ENCODE results near the gene C1QTNF7. TPM values are rescaled to one million over a fixed set of nuclear protein-coding genes. Genes with fewer than 3 reads are reported as not detected.

C1QTNF7 gene
- total RNA-seq, 4 donors from 2014 or later = 3.7 to 8.4 (median 3.7) TPM; not detected in 1

DNA sequence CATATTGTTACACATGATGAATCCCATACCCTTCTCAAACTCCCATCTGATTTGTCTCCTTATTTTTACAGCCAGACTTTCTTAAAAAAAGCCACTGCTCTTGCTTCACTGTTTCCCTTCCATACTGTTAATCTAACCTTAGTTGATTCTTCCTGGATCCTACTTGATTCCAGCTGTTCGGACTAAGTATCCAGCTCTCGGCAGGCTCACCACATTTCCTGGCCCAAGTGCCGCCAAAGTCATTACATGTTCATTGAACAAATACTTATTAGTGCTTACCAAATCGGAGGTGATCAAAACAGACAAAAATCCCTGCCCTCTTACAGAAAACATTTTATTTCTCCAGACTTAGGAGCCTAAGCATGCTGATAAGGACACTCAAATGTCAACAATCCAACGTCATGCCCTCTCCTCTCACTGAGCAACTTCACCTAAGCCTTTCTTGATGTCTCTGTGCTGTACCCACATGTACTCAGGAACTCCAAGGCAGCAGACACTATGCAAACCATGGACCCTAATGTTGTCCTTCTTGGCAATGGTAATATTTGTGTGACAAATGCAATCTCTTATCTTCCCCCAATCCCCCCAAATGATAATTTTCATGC, 45.1 kb upstream of the C1QTNF7 start:
- TF ChIP-seq, protein P1, sequence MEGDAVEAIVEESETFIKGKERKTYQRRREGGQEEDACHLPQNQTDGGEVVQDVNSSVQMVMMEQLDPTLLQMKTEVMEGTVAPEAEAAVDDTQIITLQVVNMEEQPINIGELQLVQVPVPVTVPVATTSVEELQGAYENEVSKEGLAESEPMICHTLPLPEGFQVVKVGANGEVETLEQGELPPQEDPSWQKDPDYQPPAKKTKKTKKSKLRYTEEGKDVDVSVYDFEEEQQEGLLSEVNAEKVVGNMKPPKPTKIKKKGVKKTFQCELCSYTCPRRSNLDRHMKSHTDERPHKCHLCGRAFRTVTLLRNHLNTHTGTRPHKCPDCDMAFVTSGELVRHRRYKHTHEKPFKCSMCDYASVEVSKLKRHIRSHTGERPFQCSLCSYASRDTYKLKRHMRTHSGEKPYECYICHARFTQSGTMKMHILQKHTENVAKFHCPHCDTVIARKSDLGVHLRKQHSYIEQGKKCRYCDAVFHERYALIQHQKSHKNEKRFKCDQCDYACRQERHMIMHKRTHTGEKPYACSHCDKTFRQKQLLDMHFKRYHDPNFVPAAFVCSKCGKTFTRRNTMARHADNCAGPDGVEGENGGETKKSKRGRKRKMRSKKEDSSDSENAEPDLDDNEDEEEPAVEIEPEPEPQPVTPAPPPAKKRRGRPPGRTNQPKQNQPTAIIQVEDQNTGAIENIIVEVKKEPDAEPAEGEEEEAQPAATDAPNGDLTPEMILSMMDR (IDR thresholded peaks at IDR 0.05) = no peak
- TF ChIP-seq POLR2A (IDR thresholded peaks at IDR 0.05) (no peak), EP300 (IDR thresholded peaks at IDR 0.05; ENCODE audit: low read depth) (no peak), POLR2AphosphoS5 (IDR thresholded peaks at IDR 0.05) (no peak)
- Histone ChIP-seq H3K4me3 (no peak overlapping the region), H3K4me1 (peaks cover 0 to 8% (median 2%) of the 10 kb centered on the region in 4 donors), H3K9me3 (no peaks in the 10 kb centered on the region), H3K27ac (peak overlapping the region in 1 of 4 donors; percentile 10), H3K27me3 (no peaks in the 10 kb centered on the region), H3K36me3 (no peaks in the 10 kb centered on the region)
- intact Hi-C loops (cut with DNase I; ENCODE audit: low total_unique reads) = no loop called here
- no peak for DNase-seq
- 70 to 100% methylated on average over 4 to 5 of the region's 5 CpGs for WGBS, 2 donors (ENCODE audit: low coverage in 1 of 2)
- in situ Hi-C loops (cut with MboI; ENCODE audit: low pct_ligation_motif_present in 1 of 4, low pct_unique_long_range_greater_than_20kb in 1 of 4, low sequenced_read_pairs in 3 of 4) = no loop called here

DNA sequence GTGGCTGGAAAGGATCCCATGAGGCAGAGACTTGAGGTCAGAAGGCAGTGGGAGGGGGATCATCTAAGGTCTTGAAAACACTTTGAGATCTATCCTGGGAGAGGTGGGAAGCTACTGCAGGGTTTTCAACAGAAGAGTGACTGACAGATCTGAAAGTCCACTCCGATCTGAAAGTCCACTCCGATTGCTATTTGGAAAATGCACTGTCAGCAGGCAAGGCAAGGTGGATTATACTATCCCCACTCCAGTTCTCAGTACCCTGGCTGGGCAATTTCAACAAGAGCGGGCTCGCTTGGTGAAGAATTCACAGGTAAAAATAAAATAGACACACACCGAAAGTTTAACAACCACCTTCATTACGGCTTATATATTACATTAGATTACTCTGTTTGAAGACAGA, 42.3 kb upstream of the C1QTNF7 start:
- in situ Hi-C loops (cut with MboI; ENCODE audit: low pct_ligation_motif_present in 1 of 4, low pct_unique_long_range_greater_than_20kb in 1 of 4, low sequenced_read_pairs in 3 of 4) (no loop called here), intact Hi-C loops (cut with DNase I; ENCODE audit: low total_unique reads) (no loop called here)
- no peaks in the 10 kb centered on the region for H3K4me1 ChIP-seq
- H3K27me3 ChIP-seq = no peaks in the 10 kb centered on the region
- WGBS, 2 donors (ENCODE audit: low coverage in 1 of 2) = 75 to 85% methylated on average over 5 to 6 of the region's 6 CpGs
- peak overlapping the region in 2 of 4 donors; percentile 9 to 63 for H3K27ac ChIP-seq
- DNase-seq = no peak
- H3K36me3 ChIP-seq = no peaks in the 10 kb centered on the region
- no peak overlapping the region for H3K4me3 ChIP-seq
- no peaks in the 10 kb centered on the region for H3K9me3 ChIP-seq
- TF ChIP-seq EP300 (IDR thresholded peaks at IDR 0.05; ENCODE audit: low read depth) (no peak), POLR2AphosphoS5 (IDR thresholded peaks at IDR 0.05) (no peak), POLR2A (IDR thresholded peaks at IDR 0.05) (no peak)
- TF ChIP-seq, protein P1 (IDR thresholded peaks at IDR 0.05) = no peak

DNA sequence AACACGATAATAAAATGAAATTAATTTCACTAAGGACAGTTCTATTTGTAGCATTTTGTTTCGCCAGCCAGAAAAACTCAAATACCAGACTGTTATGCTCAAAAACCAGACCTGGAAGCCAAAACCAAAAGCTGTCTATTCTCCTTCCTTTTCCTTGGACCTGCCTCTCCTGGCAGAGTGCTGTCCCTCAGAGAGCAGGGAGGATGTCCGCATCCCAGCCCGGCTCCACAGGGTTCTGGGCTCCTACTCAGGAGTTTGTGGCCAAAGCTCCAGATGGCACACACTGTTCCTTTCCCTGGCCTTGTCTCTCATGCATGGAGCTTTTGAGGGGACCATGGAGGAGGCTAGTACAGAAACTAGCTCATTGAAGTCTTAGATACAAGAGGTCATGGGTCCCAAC, 41.9 kb upstream of the C1QTNF7 start:
- WGBS, 2 donors (ENCODE audit: low coverage in 1 of 2) = 41 to 83% methylated on average over 2 to 4 of the region's 4 CpGs
- in situ Hi-C loops (cut with MboI; ENCODE audit: low pct_ligation_motif_present in 1 of 4, low pct_unique_long_range_greater_than_20kb in 1 of 4, low sequenced_read_pairs in 3 of 4) = no loop called here

DNA sequence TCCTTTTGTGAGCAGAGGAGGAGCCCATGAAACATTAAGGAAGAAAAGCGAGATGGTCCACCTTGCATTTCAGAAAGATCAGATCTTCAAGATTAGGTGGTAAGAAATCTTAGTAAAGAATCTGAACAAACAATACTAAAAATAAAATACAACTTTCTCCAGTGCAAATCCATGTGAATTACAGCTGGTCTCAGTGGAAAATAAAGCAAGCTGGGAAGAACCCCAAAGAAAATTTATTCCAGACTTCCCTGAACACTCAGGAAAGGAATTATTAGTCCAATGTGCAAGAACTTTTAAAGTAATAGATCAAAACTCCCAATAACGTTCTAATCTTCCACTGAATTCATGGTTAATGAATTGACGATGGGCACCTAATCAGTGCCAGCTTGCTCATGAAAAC, 37.3 kb upstream of the C1QTNF7 start:
- in situ Hi-C loops (cut with MboI; ENCODE audit: low pct_ligation_motif_present in 1 of 4, low pct_unique_long_range_greater_than_20kb in 1 of 4, low sequenced_read_pairs in 3 of 4) (loop anchor here in 1 of 4 donors (10.0 kb wide), 1 partner anchor 156 kb away; no protein-coding TSS in a partner anchor), intact Hi-C loops (cut with DNase I; ENCODE audit: low total_unique reads) (no loop called here)
- no peak overlapping the region for H3K27ac ChIP-seq
- TF ChIP-seq POLR2AphosphoS5 (IDR thresholded peaks at IDR 0.05) (no peak), POLR2A (IDR thresholded peaks at IDR 0.05) (no peak), EP300 (IDR thresholded peaks at IDR 0.05; ENCODE audit: low read depth) (no peak)
- TF ChIP-seq, protein P1 (IDR thresholded peaks at IDR 0.05) = no peak
- no peaks in the 10 kb centered on the region for H3K4me1 ChIP-seq
- no peaks in the 10 kb centered on the region for H3K9me3 ChIP-seq
- DNase-seq = no peak
- no peak overlapping the region for H3K4me3 ChIP-seq
- 70 to 72% methylated on average over 3 of the region's 3 CpGs for WGBS, 2 donors (ENCODE audit: low coverage in 1 of 2)
- H3K36me3 ChIP-seq = no peaks in the 10 kb centered on the region
- H3K27me3 ChIP-seq = no peaks in the 10 kb centered on the region

More for the DNA sequence above, 41.9 kb upstream of the C1QTNF7 start:
- H3K9me3 ChIP-seq = no peaks in the 10 kb centered on the region
- H3K36me3 ChIP-seq = no peaks in the 10 kb centered on the region
- no peak for TF ChIP-seq POLR2AphosphoS5 (IDR thresholded peaks at IDR 0.05)
- no peak for TF ChIP-seq POLR2A (IDR thresholded peaks at IDR 0.05)
- no peak for TF ChIP-seq EP300 (IDR thresholded peaks at IDR 0.05; ENCODE audit: low read depth)
- TF ChIP-seq, protein P1 (IDR thresholded peaks at IDR 0.05) = no peak
- no peak overlapping the region for H3K4me3 ChIP-seq
- intact Hi-C loops (cut with DNase I; ENCODE audit: low total_unique reads) = no loop called here
- H3K4me1 ChIP-seq = no peaks in the 10 kb centered on the region
- H3K27ac ChIP-seq = peak overlapping the region in 2 of 4 donors; percentile 9 to 63
- DNase-seq = no peak
- H3K27me3 ChIP-seq = no peaks in the 10 kb centered on the region
